Cerebellar cortex (tissue), 1 donor: ENCODE measurements around the gene KIF16B.

Experiments
- DNase-seq: peaks from one replicate; pipeline ENCODE4 v3.0.0-alpha.2; 2015; ENCODE audit warnings: low spot score

KIF16B gene

DNA sequence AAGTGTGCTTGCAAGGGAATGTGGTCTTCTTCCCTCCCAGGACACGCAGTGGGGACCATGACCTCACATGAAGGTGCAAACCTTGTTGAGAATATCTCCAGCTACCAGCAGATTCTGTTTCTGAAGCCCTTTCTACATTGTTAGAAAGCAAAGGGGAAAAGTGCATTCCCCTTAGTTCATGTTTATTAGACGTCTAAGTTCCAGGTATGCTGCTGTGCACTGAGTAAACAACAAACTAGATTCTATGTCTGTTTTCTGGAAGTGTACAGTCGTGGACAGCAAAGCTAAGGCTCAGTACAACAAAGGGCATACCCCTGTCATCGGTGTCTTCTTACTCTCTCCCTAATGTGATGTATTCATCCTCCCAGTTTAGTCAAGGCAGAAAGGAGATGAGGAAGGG is 178.5 kb downstream of the KIF16B start:
- DNase-seq = no peak

GRCh38 chr20:16393836-16394235 is 179.4 kb downstream of the KIF16B start:
- no peak for DNase-seq

DNA sequence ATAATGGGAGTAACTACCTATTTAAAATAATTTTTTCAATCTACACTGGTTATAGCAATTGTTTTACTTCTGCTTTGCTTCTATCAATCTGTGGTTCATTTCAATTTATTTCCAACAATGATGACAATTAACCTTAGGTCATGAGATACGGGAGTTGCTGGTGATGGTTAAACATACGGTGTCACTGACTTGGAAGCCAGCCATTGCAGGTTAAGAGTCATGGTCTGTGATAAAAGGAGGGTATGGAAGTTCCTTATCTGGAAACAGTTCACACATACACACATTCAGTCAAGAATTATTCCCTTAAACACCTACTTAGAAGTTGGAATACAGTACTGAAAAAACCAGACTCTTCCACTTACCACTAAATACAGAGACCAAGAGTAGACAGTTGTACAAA is 180.0 kb downstream of the KIF16B start:
- no peak for DNase-seq

DNA sequence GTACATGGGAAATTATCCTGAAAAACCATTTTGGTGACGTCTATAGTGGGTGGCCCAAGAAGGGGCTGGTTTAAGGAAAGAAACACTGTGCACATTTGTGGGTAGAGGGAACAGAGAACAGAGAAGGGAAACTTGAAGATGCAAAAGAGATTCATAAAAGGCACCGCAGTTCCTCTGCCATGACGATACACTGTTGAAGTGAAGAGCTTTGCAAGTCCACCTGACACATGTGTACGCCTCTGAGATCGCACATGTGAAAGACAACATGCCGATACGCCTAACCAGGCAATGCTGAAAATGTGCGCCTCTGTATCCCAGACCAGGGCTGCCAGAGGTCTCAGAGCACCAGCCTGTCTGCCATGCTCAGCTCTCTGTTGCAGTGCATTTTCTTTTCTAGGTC is 180.9 kb downstream of the KIF16B start:
- no peak for DNase-seq

GRCh38 chr20:16390991-16391390 is 182.3 kb downstream of the KIF16B start:
- DNase-seq = no peak

DNA sequence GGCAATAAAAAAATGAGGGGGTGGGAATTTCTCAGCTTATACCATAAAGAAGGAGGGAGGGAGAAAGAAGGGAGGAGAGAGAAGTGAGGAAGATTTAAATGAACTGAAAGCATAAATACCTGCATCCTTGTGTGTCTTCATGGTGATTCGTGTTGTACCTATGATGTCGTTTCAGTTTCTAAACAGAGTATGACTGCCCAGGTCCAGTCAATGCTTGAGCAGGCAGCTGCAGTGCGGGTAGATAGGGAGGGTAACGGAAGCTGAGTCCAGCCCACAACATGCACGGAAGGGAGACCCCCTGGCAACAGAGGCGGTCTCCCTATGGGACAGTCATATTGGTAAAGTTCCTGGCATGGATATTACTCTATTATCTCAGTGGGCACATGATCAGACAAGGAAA is 184.5 kb downstream of the KIF16B start:
- DNase-seq = no peak

GRCh38 chr20:16387666-16388065 is 185.6 kb downstream of the KIF16B start:
- DNase-seq = no peak

- DNase-seq = no peak
Measured at GRCh38 chr20:16385891-16386290, 187.4 kb downstream of the KIF16B start.

- no peak for DNase-seq
Measured at GRCh38 chr20:16385462-16385861, 187.8 kb downstream of the KIF16B start.

- no peak for DNase-seq
Measured at GRCh38 chr20:16381444-16381843, 191.8 kb downstream of the KIF16B start.

- DNase-seq = no peak
Measured at GRCh38 chr20:16378712-16379370, 194.4 kb downstream of the KIF16B start.

DNA sequence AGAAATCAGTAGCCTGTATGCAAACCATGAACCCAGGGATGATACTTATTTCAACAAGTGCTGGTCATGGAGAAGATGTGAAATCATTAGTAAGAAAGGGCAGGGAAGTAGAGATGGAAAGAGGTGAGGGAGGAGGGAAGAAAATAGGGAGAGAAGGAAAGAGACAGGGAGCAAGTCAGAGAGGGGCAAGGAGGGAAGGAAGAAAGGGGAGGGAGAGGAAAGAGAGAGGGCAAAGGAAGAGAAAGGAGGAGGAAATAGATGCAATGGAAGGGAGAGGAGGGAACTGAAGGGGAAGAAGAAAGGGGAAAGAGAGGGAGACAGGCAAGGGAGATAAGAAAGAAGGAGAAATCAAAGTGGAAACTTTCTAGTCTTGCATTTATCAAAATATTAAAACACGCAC is 195.1 kb downstream of the KIF16B start:
- no peak for DNase-seq

DNA sequence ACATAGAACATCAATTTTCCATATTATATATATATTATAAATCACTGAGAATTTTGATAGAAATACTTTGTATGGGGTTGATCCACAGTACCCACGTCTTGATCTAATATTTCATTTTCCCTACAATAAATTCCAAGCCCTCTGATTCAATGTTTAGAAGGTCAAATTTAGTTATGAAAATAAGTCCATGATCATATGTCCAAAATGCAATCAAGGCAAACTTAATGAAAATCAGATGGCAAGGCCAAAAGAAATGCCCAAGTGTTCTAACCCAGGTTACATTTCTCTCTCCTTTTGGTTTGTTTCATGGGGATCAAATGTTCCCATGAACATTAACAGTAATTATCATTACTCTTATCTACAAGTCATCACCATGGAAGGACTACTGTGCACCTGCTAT is 203.8 kb downstream of the KIF16B start:
- DNase-seq = no peak

GRCh38 chr20:16368645-16369292 is 204.5 kb downstream of the KIF16B start:
- no peak for DNase-seq

GRCh38 chr20:16367948-16368560 is 205.2 kb downstream of the KIF16B start:
- no peak for DNase-seq

DNA sequence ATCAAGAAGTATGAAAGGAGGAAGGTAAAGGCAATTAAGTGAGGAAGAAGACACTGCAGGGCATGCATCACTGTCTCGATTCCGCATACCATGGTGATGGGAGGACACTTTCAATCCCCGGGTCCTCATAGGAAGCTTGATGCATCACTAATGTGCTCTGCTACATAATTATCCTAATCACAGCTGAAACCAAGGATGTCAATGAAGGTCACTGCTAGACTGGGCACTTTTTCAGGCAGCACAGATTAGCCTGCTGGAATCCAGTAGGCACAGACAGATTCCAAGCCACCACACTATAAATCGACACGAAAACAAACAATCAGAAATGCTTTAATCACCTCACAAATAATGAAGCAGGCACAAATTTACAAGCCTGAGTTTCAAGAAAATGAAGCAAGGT is 206.7 kb downstream of the KIF16B start:
- DNase-seq = no peak

DNA sequence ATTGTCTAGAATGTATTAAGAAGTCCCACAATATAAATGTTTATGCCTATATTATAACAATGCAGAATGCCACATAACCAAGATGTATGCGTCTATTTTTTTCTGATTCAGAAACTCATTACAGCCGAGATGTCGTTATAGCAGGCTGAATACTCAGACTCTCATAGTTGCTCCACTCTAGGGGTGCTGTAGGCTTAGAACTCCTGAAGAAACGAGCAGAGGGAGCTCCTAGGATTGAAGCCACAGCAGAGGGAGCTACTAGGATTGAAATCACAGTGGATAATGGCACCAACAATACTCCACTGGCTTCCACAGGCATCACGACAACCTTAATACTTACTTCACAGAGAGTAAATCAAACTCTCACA is 208.9 kb downstream of the KIF16B start:
- no peak for DNase-seq

- DNase-seq = no peak
Measured at GRCh38 chr20:16363506-16364319, 209.5 kb downstream of the KIF16B start.

- no peak for DNase-seq
Measured at GRCh38 chr20:16362642-16363041, 210.6 kb downstream of the KIF16B start.

DNA sequence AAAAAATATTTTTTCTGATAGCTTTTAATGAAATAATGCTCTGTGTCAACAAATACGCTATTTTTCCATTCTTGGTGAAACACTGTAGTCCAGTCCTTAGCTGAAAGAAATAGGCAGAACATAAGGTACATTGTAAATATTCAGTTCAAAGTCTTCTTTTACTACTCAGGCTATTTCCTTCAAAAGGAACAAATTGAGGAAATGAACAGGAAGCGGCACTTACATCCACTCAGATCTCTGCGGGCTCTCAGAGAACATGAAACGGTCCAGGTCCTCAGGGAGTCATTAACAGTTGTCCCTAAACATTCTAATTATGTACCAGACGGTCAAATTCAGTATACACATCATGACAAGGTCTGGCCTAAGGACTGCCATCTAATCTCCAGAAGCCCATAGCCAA is 212.6 kb downstream of the KIF16B start:
- DNase-seq = no peak

GRCh38 chr20:16353417-16353781 is 219.8 kb downstream of the KIF16B start:
- DNase-seq = no peak

DNA sequence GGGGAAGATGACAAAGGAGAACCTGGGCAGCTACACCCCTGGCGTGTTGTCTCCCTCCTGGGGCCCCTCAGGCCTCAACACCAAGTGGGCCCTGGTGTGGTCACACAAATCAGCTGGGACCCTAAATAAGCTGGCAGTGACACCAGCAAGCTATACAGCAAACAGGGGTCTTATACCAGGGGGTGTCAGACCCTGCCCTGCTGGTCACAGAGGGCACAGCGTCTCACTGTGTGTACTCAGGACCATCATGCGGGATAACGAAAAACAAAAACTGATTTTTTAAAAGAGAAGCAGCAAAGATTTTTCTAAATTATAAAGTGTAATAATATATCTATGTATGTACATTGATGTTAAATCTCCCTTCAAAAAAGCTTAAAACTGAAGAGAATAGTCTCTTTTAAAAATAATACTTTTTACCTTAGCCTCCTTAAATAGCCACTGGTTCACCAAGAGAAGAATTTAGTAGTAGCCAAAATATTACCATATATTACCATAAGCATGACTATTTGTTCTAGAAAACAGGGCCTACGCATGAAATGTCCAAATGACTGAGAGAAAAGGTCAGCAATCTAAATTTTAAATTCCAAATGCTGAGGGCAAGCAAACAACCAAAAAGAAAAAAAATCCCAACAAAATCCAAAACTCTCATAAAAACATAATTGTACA is 220.4 kb downstream of the KIF16B start:
- no peak for DNase-seq
